IPS-18a (cell line): Measurements from ENCODE around the gene PCMTD2.
"Not testable (repeated sequence)": the region's sequence is repeated elsewhere in the genome, so short reads cannot be mapped to it uniquely, and the experiment has no call there.

ENCODE experiments used
- H3K27ac ChIP-seq: one replicate; pipeline ENCODE4 v1.5.1; 2013; ENCODE audit warnings: low read length
- H3K27me3 ChIP-seq: one replicate; pipeline ENCODE4 v1.6.1; 2013; ENCODE audit warnings: mild to moderate bottlenecking, low read length; ENCODE audit not compliant: control insufficient read depth, insufficient read depth
- H3K36me3 ChIP-seq: one replicate; pipeline ENCODE4 v1.6.1; 2013; ENCODE audit warnings: low read depth, low read length; ENCODE audit not compliant: control insufficient read depth
- H3K4me1 ChIP-seq: one replicate; pipeline ENCODE4 v1.6.1; 2013; ENCODE audit warnings: low read depth, low read length; ENCODE audit not compliant: control insufficient read depth
- H3K4me3 ChIP-seq: one replicate; pipeline ENCODE4 v1.5.1; 2013; ENCODE audit warnings: low read length
- H3K9ac ChIP-seq: one replicate; pipeline ENCODE4 v1.6.1; 2013; ENCODE audit warnings: mild to moderate bottlenecking, low read length, moderate library complexity
- H3K9me3 ChIP-seq: one replicate; pipeline ENCODE4 v1.6.1; 2013; ENCODE audit warnings: low read depth, low read length; ENCODE audit not compliant: control insufficient read depth

PCMTD2 gene

DNA sequence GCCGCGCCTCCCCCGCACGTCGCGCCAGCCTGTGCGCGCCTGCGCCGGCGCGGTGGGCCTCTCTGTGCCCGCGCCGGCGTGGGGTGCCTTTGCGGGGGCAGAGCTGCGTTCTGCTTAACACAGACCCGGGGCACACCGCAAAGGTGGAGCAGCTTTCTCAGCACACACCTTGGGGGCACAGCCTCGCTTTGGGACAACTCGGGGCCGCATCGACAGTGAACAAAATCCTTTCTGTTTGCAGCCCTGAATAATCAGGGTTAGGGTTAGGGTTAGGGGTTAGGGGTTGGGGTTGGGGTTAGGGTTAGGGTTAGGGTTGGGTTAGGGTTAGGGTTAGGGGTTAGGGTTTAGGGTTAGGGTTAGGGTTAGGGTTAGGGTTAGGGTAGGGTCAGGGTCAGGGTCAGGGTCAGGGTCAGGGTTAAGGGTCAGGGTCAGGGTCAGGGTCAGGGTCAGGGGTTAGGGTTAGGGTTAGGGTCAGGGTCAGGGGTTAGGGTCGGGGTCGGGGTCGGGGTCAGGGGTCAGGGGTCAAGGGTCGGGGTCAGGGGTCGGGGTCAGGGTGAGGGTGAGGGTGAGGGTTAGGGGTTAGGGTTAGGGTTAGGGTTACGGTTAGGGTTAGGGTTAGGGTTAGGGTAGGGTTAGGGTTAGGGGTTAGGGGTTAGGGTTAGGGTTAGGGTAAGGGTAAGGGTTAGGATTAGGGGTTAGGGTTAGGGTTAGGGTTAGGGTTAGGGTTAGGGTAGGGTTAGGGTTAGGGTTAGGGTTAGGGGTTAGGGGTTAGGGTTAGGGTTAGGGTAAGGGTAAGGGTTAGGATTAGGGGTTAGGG lies 31.1 kb downstream of the PCMTD2 start:
- not testable (repeated sequence) for H3K36me3 ChIP-seq, H3K4me1 ChIP-seq, H3K9ac ChIP-seq, H3K4me3 ChIP-seq, H3K27me3 ChIP-seq, H3K27ac ChIP-seq
- peaks cover 23% of the 10 kb centered on the region for H3K9me3 ChIP-seq

DNA sequence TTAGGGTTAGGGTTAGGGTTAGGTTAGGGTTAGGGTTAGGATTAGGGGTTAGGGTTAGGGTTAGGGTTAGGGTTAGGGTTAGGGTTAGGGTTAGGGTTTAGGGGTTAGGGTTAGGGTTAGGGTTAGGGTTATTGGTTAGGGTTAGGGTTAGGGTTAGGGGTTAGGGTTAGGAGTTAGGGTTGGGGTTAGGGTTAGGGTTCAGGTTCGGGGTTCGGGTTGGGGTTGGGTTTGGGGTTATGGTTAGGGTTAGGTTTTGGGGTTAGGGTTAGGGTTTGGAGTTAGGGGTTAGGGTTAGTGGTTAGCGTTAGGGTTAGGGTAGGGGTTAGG lies 31.7 kb downstream of the PCMTD2 start:
- not testable (repeated sequence) for H3K4me3 ChIP-seq, H3K4me1 ChIP-seq, H3K27me3 ChIP-seq, H3K9ac ChIP-seq, H3K36me3 ChIP-seq, H3K27ac ChIP-seq
- H3K9me3 ChIP-seq, result peaks cover 23% of the 10 kb centered on the region

DNA sequence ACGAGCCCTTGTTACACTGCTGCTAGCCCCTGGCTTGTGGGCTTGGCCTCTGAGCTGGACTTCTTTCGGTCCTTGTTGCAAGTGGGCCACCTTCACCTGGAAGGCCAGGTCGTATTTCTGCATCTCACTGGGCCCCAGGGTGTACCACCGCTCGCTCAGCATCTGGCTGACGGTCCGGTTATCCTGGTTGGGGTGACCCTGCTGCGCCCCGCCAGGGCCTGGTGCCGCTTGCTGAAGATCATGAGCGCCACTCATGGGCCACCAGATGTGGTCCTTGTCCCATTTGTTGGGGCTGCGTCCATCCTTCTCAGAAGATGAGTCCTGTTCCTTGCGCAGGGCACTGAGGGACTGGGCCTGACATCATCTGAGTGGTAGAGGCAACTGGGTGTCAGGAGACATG lies 36.6 kb downstream of the PCMTD2 start:
- H3K9me3 ChIP-seq, H3K27ac ChIP-seq, H3K4me1 ChIP-seq, H3K4me3 ChIP-seq, H3K9ac ChIP-seq, H3K27me3 ChIP-seq, H3K36me3 ChIP-seq: not testable (repeated sequence)

DNA sequence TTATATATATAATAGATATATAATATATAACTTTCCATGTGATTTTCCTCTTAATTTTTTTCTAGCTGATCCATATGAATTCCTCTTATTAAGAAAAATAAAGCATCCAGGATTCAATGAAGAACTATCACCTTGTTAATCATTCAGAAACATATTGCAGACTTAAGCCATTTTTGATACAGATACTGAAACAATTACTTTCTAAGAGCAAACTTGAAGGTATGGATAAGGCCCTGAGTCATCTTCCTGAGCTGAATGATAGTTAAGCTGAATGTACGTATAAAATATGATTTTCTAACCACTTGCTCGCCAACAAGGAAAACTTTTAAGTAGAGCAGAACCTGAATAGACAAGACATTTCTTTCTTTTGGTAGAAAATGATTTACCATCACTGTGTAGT lies 47.5 kb downstream of the PCMTD2 start:
- not testable (repeated sequence) for H3K9ac ChIP-seq, H3K36me3 ChIP-seq, H3K4me3 ChIP-seq, H3K27me3 ChIP-seq, H3K9me3 ChIP-seq, H3K27ac ChIP-seq, H3K4me1 ChIP-seq

DNA sequence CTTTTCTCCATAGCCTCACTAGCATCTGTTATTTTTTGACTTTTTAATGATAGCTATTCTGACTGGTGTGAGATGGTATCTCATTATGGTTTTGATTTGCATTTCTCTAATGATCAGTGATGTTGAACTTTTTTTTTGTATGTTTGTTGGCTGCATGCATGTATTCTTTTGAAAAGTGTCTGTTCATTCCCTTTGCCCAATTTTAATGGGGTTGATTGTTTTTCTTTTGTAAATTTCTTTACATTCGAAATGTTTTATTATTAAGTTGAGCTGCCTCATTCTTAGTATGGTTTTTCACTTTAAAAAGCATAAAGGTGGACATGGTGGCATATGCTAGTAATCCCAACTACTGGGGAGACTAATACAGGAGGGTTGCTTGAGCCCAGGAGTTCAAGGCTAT lies 58.2 kb downstream of the PCMTD2 start:
- H3K27me3 ChIP-seq, result peaks cover 30% of the 10 kb centered on the region
- not testable (repeated sequence) for H3K4me3 ChIP-seq, H3K36me3 ChIP-seq, H3K9me3 ChIP-seq, H3K4me1 ChIP-seq, H3K27ac ChIP-seq, H3K9ac ChIP-seq

DNA sequence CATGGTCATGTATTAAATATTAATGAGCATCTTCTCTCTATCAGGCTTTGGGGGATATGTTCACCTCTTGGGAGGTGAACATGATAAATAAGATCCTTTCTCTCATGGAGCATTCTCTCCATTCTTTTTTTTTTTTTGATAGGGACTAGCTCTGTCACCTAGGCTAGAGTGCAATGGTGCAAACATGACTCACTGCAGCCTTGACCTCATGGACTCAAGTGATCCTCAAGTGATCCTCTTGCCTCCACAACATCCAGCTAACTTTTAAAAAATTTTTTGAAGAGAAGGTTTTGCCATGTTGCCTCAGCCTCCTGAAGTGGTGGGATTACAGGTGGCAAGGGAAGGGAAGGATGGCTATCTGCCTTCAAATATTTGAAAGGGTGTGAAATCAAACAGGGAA lies 59.8 kb downstream of the PCMTD2 start:
- H3K36me3 ChIP-seq, H3K27ac ChIP-seq, H3K4me3 ChIP-seq, H3K4me1 ChIP-seq, H3K9ac ChIP-seq, H3K9me3 ChIP-seq: not testable (repeated sequence)
- H3K27me3 ChIP-seq, result peaks cover 30% of the 10 kb centered on the region

- not testable (repeated sequence) for H3K9ac ChIP-seq
Observed at GRCh38 chr20:64315884-64316283, 60.3 kb downstream of the PCMTD2 start.

DNA sequence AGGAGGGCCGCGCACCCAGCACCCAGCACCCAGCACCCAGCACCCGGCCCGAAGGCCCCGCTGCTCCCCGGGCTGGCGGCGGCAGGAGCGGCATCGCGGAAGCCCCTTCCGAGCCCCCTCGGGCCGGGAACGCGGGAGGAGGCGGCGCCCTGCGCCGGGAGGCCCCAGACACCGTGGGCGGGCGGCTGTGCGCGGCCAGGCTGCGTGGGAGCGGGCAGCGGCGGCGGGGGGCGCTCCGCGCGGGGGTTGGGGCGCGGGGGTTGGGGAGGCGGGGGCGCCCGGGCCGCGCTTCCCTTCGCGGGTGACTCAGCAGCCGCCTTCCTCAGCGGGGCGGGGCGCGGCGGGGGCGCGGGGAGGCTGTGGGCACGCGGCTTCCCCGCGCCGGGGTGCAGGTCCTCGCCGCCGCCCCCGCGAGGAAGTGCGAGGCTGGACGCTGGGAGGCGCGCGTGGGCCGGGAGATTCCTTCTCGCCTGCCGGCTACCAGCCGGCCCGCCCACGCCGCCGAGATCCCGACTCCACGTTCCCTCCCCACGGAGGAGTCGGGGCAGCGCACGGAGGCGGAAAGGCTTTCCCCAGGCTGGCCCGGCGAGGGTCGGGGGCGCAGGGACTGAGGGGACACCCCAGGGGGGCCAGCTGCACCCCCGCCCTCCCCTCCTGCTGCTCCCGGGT lies 61.0 kb downstream of the PCMTD2 start:
- H3K4me1 ChIP-seq, H3K27ac ChIP-seq, H3K9me3 ChIP-seq, H3K36me3 ChIP-seq, H3K9ac ChIP-seq, H3K4me3 ChIP-seq: not testable (repeated sequence)
- peaks cover 30% of the 10 kb centered on the region for H3K27me3 ChIP-seq

More at GRCh38 chr20:64315884-64316283, 60.3 kb downstream of the PCMTD2 start:
- not testable (repeated sequence) for H3K4me1 ChIP-seq, H3K4me3 ChIP-seq, H3K9me3 ChIP-seq, H3K36me3 ChIP-seq, H3K27ac ChIP-seq
- peaks cover 30% of the 10 kb centered on the region for H3K27me3 ChIP-seq

- H3K9me3 ChIP-seq, H3K27ac ChIP-seq, H3K36me3 ChIP-seq, H3K9ac ChIP-seq, H3K4me1 ChIP-seq, H3K4me3 ChIP-seq: not testable (repeated sequence)
- H3K27me3 ChIP-seq, result peaks cover 30% of the 10 kb centered on the region
Observed at GRCh38 chr20:64317331-64317730, 61.8 kb downstream of the PCMTD2 start.

- H3K9me3 ChIP-seq, H3K36me3 ChIP-seq, H3K27ac ChIP-seq, H3K9ac ChIP-seq, H3K4me3 ChIP-seq, H3K4me1 ChIP-seq: not testable (repeated sequence)
- H3K27me3 ChIP-seq, result peaks cover 30% of the 10 kb centered on the region
Observed at GRCh38 chr20:64318056-64318455, 62.5 kb downstream of the PCMTD2 start.

- H3K36me3 ChIP-seq, H3K9ac ChIP-seq, H3K4me1 ChIP-seq, H3K27ac ChIP-seq, H3K9me3 ChIP-seq, H3K4me3 ChIP-seq: not testable (repeated sequence)
- H3K27me3 ChIP-seq, result peaks cover 18% of the 10 kb centered on the region
Observed at GRCh38 chr20:64322031-64322789, 66.7 kb downstream of the PCMTD2 start.
